Measurements from ENCODE around the gene TMCO4. TPM values are rescaled to one million over a fixed set of nuclear protein-coding genes. Genes with fewer than 3 reads are reported as not detected.

TMCO4 gene
- total RNA-seq, 1 donor from 2014 or later = 28.7 TPM

GRCh38 chr1:19765623-19766022 is 34.1 kb downstream of the TMCO4 start:
- no peaks in the 10 kb centered on the region for H3K9me3 ChIP-seq
- peaks cover 0 to 8% of the 10 kb centered on the region in 2 donors for H3K36me3 ChIP-seq
- H3K4me3 ChIP-seq = no peak overlapping the region
- TF ChIP-seq POLR2AphosphoS5 (IDR thresholded peaks at IDR 0.05; ENCODE audit: insufficient read depth in 1 of 2, low read depth in 1 of 2) (no peak), POLR2A (IDR thresholded peaks at IDR 0.05) (no peak), CTCF (IDR thresholded peaks at IDR 0.05) (no peak)
- intact Hi-C loops (cut with DNase I) = no loop called here
- no peaks in the 10 kb centered on the region for H3K27me3 ChIP-seq
- H3K4me1 ChIP-seq = no peaks in the 10 kb centered on the region
- H3K27ac ChIP-seq = no peak overlapping the region
- no peak for DNase-seq (ENCODE audit: extremely low spot score in 2 of 2)

DNA sequence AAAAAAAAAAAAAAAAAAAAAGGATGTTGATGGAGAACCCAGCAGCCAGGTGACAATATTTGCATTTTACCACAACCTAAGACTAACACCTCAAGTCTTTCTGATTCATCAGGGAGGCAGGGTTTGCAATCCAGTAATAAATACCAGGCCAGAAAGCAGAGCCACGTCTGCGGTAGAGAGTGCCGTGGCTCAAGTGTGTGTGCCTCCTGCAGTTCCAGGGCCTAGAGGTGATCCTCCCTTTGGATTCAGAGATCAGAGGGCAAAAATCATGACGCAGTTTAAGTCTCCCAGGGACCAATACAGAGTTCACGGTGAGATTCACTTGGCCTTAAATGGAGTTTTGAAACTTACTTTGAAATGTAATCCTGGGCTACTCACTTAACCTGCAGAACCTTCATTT is 34.9 kb downstream of the TMCO4 start:
- intact Hi-C loops (cut with DNase I) = no loop called here
- Histone ChIP-seq H3K27ac (no peak overlapping the region), H3K36me3 (peaks cover 0 to 3% of the 10 kb centered on the region in 2 donors)

DNA sequence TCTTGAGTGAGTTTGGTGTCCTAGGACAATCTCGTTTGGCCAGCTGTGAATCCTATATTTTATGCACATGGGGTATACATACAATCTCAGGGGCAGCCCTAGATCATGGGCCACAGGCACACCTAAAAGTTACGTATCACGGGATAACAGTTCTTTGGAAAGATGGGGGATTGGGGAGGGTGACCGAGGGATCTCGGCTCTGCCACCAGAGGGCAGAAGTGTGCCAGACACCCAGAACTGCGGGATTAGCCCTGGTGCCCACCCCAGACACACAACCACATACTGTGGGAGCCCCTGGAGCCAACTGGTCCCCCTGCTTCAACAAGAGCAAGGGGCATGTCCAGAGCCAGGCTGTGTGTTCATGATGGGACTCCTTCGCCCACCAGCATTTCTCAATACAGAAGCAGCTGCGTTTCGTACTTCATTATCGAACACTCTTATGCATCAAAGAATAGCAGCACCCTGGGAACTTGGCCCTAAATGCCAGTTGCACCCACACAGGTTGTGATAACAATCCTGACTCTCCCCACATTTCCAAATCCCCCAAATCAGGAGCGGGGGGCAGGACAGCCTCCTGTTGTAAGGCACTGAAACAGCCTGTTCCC is 37.4 kb downstream of the TMCO4 start:
- DNase-seq (ENCODE audit: extremely low spot score in 2 of 2) = no peak
- no peak overlapping the region for H3K4me3 ChIP-seq
- intact Hi-C loops (cut with DNase I) = no loop called here
- H3K27me3 ChIP-seq = no peaks in the 10 kb centered on the region
- TF ChIP-seq CTCF (IDR thresholded peaks at IDR 0.05) = peak in 1 of 3 experiments; percentile 40
- no peak for TF ChIP-seq POLR2AphosphoS5 (IDR thresholded peaks at IDR 0.05; ENCODE audit: insufficient read depth in 1 of 2, low read depth in 1 of 2)
- TF ChIP-seq POLR2A (IDR thresholded peaks at IDR 0.05) = no peak
- H3K27ac ChIP-seq = no peak overlapping the region
- no peaks in the 10 kb centered on the region for H3K9me3 ChIP-seq
- no peaks in the 10 kb centered on the region for H3K4me1 ChIP-seq
- peaks cover 0 to 3% of the 10 kb centered on the region in 2 donors for H3K36me3 ChIP-seq

More for the DNA sequence above, 34.9 kb downstream of the TMCO4 start:
- H3K27me3 ChIP-seq = no peaks in the 10 kb centered on the region
- no peaks in the 10 kb centered on the region for H3K9me3 ChIP-seq
- H3K4me1 ChIP-seq = no peaks in the 10 kb centered on the region
- H3K4me3 ChIP-seq = no peak overlapping the region
- no peak for TF ChIP-seq CTCF (IDR thresholded peaks at IDR 0.05)
- TF ChIP-seq POLR2AphosphoS5 (IDR thresholded peaks at IDR 0.05; ENCODE audit: insufficient read depth in 1 of 2, low read depth in 1 of 2) = no peak
- TF ChIP-seq POLR2A (IDR thresholded peaks at IDR 0.05) = no peak
- no peak for DNase-seq (ENCODE audit: extremely low spot score in 2 of 2)

- Histone ChIP-seq H3K27me3 (no peaks in the 10 kb centered on the region), H3K9me3 (no peaks in the 10 kb centered on the region), H3K4me1 (no peaks in the 10 kb centered on the region), H3K36me3 (peaks cover 0 to 3% of the 10 kb centered on the region in 2 donors), H3K4me3 (no peak overlapping the region), H3K27ac (no peak overlapping the region)
- TF ChIP-seq POLR2AphosphoS5 (IDR thresholded peaks at IDR 0.05; ENCODE audit: insufficient read depth in 1 of 2, low read depth in 1 of 2) (no peak), POLR2A (IDR thresholded peaks at IDR 0.05) (no peak)
- no peak for DNase-seq (ENCODE audit: extremely low spot score in 2 of 2)
- intact Hi-C loops (cut with DNase I) = no loop called here
These were observed 40.0 kb downstream of the TMCO4 start for GRCh38 chr1:19759740-19760089.

GRCh38 chr1:19758227-19758830 is 41.4 kb downstream of the TMCO4 start:
- no peak for DNase-seq (ENCODE audit: extremely low spot score in 2 of 2)
- intact Hi-C loops (cut with DNase I) = no loop called here
- no peak overlapping the region for H3K27ac ChIP-seq

More at GRCh38 chr1:19758227-19758830, 41.4 kb downstream of the TMCO4 start:
- Histone ChIP-seq H3K9me3 (no peaks in the 10 kb centered on the region), H3K27me3 (no peaks in the 10 kb centered on the region), H3K4me1 (no peaks in the 10 kb centered on the region), H3K4me3 (no peak overlapping the region), H3K36me3 (peaks cover 0 to 15% of the 10 kb centered on the region in 2 donors)
- TF ChIP-seq POLR2A (IDR thresholded peaks at IDR 0.05) (no peak), CTCF (IDR thresholded peaks at IDR 0.05) (no peak), POLR2AphosphoS5 (IDR thresholded peaks at IDR 0.05; ENCODE audit: insufficient read depth in 1 of 2, low read depth in 1 of 2) (no peak)
